LNCaP clone FGC (cell line): ENCODE measurements around the gene KCP.

Experiments
- DNase-seq: peaks from one replicate; pipeline ENCODE4 v3.0.0-alpha.2; 2011; ENCODE audit warnings: low read depth
- H3K4me3 ChIP-seq: 2 replicates; pipeline ENCODE4 v1.5.1; 2011; ENCODE audit warnings: mild to moderate bottlenecking, low read depth, low read length, control low read depth
- TF ChIP-seq, protein P1 (sequence below): IDR thresholded peaks from 2 replicates; pipeline ENCODE4 v1.5.1; 2012; ENCODE audit warnings: mild to moderate bottlenecking; ENCODE audit not compliant: control insufficient read depth, insufficient read depth; ENCODE audit errors: extremely low read depth

KCP gene

DNA sequence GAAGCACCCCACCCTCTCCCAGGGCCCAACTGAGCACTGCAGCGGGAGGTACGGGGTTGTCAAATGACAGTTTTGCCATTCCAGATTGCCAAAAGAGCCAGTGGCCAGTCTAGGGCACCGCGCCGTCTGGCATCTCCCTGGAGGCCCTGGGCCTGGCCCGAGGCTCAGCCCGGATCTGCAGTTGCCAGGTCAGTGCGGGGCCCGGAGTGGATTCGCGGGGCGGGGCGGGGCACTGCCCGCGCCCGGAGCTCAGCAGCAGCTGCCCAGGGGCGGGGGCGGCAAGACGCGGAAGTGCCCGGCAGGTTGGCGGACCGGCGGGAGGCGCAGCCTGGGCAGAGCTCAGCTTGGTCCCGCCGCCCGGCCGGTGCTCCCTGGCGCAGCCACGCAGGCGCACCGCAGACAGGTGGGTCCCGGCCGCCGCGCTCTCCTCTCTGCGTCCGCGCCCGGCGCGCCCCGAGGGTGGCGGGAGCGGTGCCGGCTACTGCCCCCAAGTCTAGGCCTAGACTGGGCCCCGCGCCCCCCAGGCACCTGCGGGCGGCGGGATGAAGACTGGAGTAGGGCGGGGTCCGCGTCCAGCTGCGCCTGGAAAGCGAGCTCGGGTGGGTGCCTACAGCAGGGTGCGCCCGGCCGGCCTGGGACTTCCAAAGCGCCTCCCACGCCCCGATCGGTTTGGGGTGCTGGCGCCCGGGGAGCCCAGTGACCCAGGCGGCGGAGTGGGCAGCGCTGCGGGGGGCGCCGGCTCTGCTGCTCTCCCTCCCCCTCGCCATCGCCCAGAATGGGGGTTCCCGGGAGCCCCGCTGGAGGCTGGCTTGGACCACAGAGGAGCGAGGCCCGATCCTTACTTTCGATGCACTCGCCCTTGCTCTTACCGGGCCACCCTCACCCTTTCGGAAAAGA is 27.4 kb upstream of the KCP start, which contains the start of gene IRF5:
IRF5 (plus strand) TSS at position 281 of the 897 bp plus-strand sequence. CDS start 4,155 bp downstream, outside the sequence.
- TF ChIP-seq, protein P1, sequence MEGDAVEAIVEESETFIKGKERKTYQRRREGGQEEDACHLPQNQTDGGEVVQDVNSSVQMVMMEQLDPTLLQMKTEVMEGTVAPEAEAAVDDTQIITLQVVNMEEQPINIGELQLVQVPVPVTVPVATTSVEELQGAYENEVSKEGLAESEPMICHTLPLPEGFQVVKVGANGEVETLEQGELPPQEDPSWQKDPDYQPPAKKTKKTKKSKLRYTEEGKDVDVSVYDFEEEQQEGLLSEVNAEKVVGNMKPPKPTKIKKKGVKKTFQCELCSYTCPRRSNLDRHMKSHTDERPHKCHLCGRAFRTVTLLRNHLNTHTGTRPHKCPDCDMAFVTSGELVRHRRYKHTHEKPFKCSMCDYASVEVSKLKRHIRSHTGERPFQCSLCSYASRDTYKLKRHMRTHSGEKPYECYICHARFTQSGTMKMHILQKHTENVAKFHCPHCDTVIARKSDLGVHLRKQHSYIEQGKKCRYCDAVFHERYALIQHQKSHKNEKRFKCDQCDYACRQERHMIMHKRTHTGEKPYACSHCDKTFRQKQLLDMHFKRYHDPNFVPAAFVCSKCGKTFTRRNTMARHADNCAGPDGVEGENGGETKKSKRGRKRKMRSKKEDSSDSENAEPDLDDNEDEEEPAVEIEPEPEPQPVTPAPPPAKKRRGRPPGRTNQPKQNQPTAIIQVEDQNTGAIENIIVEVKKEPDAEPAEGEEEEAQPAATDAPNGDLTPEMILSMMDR, result 0 out of 2 replicates have a peak, but pooled peaks have one; percentile 16
- DNase-seq, result peak; percentile 54
- H3K4me3 ChIP-seq, result peak within 1 kb of the TSS; percentile 74

DNA sequence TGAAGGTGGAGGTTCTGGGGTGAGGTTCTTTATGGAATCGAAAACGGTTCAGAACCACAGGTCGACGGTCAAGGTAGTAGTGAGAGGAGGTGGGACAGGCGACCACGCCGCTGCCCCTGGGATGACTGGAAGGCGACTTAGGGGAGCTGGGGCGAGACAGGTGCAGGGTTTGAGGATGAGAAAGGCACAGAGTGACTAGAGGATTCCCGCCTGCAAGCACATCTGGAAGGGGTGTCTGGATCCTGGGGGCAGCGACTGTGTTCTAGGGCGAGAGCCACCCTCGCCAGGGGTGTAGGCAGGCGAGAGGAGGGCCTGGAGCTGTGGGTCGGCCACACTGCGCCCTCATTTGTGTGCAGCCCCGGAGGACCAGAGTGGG is 26.8 kb upstream of the KCP start:
- no peak for DNase-seq
- TF ChIP-seq, protein P1, result no peak
- peak overlapping the region; percentile 74 for H3K4me3 ChIP-seq

DNA sequence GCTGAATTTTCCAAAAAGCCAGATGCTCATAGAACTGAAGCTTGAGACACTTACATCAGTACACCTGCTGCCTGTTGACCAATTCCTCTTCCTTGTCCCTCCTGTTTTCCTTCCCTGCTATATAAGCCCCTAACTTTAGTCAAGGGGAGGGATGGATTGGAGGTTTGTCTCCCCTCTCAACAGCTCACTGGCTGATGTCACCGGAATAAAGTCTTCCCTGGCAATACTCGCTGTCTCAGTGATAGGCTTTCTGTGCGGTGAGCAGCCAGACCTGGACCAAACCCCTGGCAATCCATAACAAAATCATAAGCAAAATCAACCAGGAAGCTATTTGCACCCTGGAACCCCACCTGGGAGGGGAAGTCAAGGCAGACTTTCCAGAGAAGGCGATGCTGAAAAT is 26.3 kb upstream of the KCP start:
- TF ChIP-seq, protein P1, result no peak
- no peak for DNase-seq
- H3K4me3 ChIP-seq, result no peak overlapping the region

DNA sequence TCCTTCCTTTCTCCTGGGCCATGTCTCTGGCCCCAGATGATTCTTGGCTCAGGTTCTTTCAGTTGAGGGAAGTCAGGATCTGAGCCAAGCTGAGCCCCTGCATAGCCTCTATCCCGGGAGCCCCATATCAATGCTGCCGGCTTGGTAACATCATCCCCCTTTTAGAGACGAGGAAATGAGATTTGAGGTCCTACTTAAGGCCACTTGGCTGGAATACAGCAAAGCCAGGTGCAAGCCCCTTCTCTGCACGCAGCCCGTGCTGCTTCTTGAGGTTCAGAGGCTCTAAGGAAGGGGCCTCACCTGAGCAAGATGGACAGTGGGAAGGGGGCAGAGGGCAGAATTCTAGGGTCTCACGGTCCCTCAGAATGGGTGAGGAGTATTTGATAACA is 24.8 kb upstream of the KCP start:
- DNase-seq, result no peak
- H3K4me3 ChIP-seq, result no peak overlapping the region
- TF ChIP-seq, protein P1, result no peak

DNA sequence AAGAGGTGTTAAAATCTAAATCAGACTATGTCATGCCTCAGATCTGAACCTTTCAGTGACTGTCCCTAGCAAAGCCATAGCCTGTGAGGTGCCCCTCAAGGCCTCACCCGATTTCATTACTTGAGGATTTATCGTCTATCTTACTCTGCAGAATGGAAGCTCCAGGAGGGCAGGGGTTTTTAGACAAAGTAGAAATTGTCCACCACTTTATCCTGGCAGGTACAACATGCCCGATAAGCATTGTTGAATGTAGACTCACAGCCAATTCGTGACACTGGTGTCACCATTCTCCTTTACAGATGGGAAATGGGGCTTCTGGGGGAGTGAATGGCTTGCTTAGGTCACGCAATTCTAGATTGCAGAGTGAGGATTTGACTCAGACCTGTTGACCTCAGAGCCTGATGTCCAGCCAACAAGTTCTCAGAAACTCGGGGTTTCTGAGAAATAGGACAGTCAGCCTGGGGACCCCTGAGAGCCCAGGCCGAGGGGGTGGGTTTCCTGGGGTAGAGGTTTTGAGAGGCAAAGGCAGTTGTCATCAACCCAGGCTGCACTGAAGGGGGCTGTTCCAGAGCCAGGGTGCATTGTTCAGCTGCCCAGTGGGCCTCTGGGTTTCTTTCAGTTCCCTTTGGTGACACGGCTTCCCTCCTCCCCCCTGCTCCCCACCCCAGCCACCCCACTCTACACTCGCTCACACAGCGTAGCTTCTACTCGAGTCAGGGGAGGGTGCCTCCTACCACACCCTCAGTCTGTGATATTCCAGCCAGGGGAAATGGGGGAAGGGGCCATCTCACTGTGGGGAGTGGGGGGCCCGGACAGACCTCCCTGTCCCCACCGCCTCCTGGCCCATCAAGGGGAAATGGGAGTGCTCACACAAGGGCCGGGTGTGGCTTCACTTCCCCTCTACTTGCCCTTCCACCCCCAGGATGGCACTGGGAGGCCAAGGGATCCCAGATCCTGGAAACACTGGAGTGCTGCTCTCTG is 24.1 kb upstream of the KCP start:
- DNase-seq, result no peak
- TF ChIP-seq, protein P1, result no peak
- H3K4me3 ChIP-seq, result no peak overlapping the region

DNA sequence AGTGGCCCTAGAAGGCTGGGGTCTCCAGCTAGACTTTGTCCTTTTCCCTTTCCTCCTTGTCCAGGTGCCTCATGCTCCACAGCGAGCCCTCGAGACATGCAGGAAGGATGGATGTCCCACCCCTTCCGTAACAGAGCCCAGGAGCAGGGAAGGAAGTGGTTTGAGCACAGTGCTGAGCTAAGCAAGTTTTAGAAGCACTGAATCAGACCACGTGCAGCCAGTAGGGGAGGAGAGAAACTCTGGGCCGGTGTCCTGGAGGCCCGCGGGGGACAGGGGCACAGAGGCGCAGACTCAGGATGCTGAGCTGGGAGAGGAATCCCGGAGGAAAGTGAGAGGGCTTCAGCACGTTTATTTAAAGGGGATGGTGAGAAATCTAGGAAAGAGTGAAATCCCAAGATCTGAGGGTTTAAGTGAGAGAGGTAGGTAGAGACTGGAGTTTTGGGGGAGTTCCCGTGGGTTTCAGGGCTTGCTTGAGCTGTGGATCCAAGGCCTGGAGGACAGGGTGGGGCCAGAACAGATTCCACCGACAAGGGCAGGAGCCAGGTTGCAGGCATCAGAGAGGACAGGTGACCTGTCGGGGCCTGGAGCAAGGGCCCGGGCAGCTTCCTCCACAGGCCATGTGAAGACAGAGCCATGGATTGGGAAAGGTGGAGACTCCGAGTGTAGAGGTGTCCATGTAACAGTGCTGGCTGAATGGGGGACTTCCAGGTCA is 22.8 kb upstream of the KCP start:
- TF ChIP-seq, protein P1, result no peak
- no peak for DNase-seq
- no peak overlapping the region for H3K4me3 ChIP-seq
